Measurements from ENCODE around the gene DDA1.

DDA1 gene

DNA sequence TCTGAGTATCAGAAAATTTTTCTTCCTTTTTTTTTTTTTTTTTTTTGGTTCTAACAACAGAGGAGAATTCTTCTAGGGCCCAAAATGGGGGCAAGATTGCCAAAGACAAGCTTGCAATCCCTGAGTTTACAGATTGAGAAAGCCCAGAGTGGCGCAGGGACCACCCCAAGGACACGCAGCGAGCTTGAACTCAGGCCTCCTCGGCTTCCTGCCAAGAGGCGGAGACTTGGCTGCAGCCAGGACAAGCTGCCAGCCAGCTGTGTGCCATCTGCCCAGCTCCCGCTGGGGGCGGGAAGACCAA, 4.2 kb upstream of the DDA1 start:
- Histone ChIP-seq H3K4me2 (ENCODE audit: low read length) (peak overlapping the region; percentile 97), H3K27me3 (ENCODE audit: control insufficient read depth, insufficient read depth, low read length) (no peaks in the 10 kb centered on the region), H3K9me3 (replicated peaks; ENCODE audit: low read length) (no peaks in the 10 kb centered on the region), H3K9ac (ENCODE audit: low read depth, low read length) (no peak overlapping the region), H3K4me3 (ENCODE audit: low read length) (peak overlapping the region; percentile 83), H3K4me1 (ENCODE audit: control insufficient read depth, insufficient read depth, low read length) (peaks cover 36% of the 10 kb centered on the region), H3K36me3 (ENCODE audit: insufficient read depth, low read length) (no peaks in the 10 kb centered on the region)

DNA sequence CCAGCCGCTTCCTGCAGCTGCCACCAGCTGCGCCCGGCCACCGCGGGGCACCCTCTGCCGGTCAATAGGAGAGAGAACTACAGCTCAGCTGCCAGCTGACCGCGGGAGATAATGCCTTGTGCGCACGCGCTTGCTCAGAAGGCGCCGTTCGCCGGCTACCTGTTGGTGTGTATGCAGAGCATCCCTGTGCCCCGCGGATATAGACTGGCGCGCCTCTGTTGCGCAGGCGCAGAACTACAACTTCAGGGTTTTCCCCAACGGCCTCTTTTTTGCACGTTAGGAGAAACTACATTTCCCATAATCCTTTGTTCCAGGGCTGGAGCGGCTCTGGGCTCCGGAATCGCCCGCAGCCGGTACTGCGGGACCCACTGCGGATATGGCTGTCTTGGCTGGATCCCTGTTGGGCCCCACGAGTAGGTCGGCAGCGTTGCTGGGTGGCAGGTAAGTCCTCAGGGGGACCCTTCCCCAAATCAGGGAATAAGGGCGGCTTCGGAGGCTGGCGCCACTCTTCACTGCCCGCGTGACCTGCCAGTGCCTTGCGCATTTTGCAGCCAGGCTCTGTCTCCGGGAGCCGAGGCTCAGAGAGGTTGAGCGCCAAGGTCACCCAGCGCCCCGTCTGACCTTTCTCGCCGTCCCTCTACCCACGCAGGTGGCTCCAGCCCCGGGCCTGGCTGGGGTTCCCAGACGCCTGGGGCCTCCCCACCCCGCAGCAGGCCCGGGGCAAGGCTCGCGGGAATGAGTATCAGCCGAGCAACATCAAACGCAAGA, 3.7 kb upstream of the DDA1 start, which contains the start of gene MRPL34:
Gene MRPL34, plus strand, starts transcription at position 356 of the 768 bp plus-strand sequence. Its CDS starts 21 bp downstream, at position 377.
- no peaks in the 10 kb centered on the region for H3K9me3 ChIP-seq (replicated peaks; ENCODE audit: low read length)
- H3K27me3 ChIP-seq (ENCODE audit: control insufficient read depth, insufficient read depth, low read length), result no peaks in the 10 kb centered on the region
- peak within 1 kb of the TSS; percentile 83 for H3K4me3 ChIP-seq (ENCODE audit: low read length)
- H3K9ac ChIP-seq (ENCODE audit: low read depth, low read length), result peak within 1 kb of the TSS; percentile 81
- H3K4me2 ChIP-seq (ENCODE audit: low read length), result peak within 1 kb of the TSS; percentile 97
- H3K36me3 ChIP-seq (ENCODE audit: insufficient read depth, low read length), result no peaks in the 10 kb centered on the region
- H3K4me1 ChIP-seq (ENCODE audit: control insufficient read depth, insufficient read depth, low read length), result peaks cover 42% of the 10 kb centered on the region

DNA sequence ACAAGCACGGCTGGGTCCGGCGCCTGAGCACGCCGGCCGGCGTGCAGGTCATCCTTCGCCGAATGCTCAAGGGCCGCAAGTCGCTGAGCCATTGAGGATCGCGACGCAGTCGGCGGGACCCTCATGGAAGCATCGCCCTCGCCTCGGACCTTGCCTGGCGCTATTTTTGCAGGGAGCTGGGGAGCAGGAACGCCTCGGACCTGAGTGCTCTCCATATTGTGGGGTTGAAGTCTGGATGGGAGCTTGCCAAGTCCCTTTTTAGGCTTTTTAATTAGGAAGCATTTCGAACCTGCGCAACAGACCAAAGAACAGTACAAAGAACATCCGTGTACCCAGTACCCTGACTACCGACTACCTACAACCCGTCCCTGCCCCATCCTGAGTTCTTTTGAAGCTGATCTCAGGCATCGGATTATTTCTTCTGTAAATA, 3.1 kb upstream of the DDA1 start:
- H3K4me1 ChIP-seq (ENCODE audit: control insufficient read depth, insufficient read depth, low read length), result peaks cover 44% of the 10 kb centered on the region
- H3K27me3 ChIP-seq (ENCODE audit: control insufficient read depth, insufficient read depth, low read length), result no peaks in the 10 kb centered on the region
- peak overlapping the region; percentile 97 for H3K4me2 ChIP-seq (ENCODE audit: low read length)
- H3K4me3 ChIP-seq (ENCODE audit: low read length), result peak overlapping the region; percentile 83
- no peaks in the 10 kb centered on the region for H3K36me3 ChIP-seq (ENCODE audit: insufficient read depth, low read length)
- H3K9me3 ChIP-seq (replicated peaks; ENCODE audit: low read length), result no peaks in the 10 kb centered on the region
- H3K9ac ChIP-seq (ENCODE audit: low read depth, low read length), result peak overlapping the region; percentile 81

GRCh38 chr19:17307876-17308377, 1.4 kb upstream of the DDA1 start:
- Histone ChIP-seq H3K27me3 (ENCODE audit: control insufficient read depth, insufficient read depth, low read length) (no peaks in the 10 kb centered on the region), H3K4me1 (ENCODE audit: control insufficient read depth, insufficient read depth, low read length) (peaks cover 47% of the 10 kb centered on the region), H3K9ac (ENCODE audit: low read depth, low read length) (no peak overlapping the region), H3K36me3 (ENCODE audit: insufficient read depth, low read length) (peaks cover 14% of the 10 kb centered on the region), H3K9me3 (replicated peaks; ENCODE audit: low read length) (no peaks in the 10 kb centered on the region), H3K4me3 (ENCODE audit: low read length) (no peak overlapping the region), H3K4me2 (ENCODE audit: low read length) (no peak overlapping the region)

GRCh38 chr19:17309965-17310461, 650 bp downstream of the DDA1 start:
- peak overlapping the region; percentile 98 for H3K9ac ChIP-seq (ENCODE audit: low read depth, low read length)
- H3K27me3 ChIP-seq (ENCODE audit: control insufficient read depth, insufficient read depth, low read length), result no peaks in the 10 kb centered on the region
- peaks cover 29% of the 10 kb centered on the region for H3K4me1 ChIP-seq (ENCODE audit: control insufficient read depth, insufficient read depth, low read length)
- H3K4me3 ChIP-seq (ENCODE audit: low read length), result peak overlapping the region; percentile 95
- no peaks in the 10 kb centered on the region for H3K9me3 ChIP-seq (replicated peaks; ENCODE audit: low read length)
- H3K36me3 ChIP-seq (ENCODE audit: insufficient read depth, low read length), result peaks cover 30% of the 10 kb centered on the region
- peak overlapping the region; percentile 94 for H3K4me2 ChIP-seq (ENCODE audit: low read length)

DNA sequence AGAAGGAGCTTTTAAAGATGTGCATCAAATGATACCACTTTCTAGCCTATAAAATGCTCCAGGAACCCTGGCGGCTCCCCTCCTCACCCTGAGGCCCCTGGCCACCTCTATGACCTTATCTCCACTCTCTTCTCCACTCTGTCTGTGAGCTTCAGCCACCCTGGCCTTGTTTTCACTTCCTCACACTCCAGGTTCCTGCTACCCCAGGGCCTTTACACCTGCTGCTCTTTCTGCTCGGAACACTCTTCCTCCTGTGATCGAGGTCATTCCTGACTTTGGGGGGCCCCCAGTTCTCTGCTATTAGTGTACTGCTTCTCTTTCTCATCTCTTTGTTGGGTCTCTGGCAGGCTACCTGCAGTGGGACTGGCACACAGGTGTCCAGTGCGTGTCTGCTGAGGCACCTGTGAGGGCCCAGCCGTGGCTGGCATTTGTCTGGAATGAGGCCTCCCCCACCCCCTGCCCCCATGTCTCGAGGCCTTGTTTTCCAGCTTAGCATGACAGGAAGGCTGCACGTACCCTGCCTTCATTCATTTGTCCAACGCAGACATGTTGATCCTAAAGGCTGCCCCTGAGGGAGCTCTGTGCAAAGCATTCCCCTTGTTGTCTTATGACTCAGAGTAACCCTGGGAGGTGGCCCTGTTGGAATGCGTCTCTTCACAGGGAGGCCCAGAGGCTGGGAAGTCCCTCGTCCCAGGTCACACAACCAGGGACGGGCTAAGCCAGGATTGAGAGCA, 2.3 kb downstream of the DDA1 start:
- H3K4me3 ChIP-seq (ENCODE audit: low read length), result peak overlapping the region; percentile 29
- peaks cover 39% of the 10 kb centered on the region for H3K36me3 ChIP-seq (ENCODE audit: insufficient read depth, low read length)
- H3K4me1 ChIP-seq (ENCODE audit: control insufficient read depth, insufficient read depth, low read length), result peaks cover 22% of the 10 kb centered on the region
- H3K27me3 ChIP-seq (ENCODE audit: control insufficient read depth, insufficient read depth, low read length), result no peaks in the 10 kb centered on the region
- H3K9me3 ChIP-seq (replicated peaks; ENCODE audit: low read length), result no peaks in the 10 kb centered on the region
- H3K4me2 ChIP-seq (ENCODE audit: low read length), result peak overlapping the region; percentile 58
- H3K9ac ChIP-seq (ENCODE audit: low read depth, low read length), result no peak overlapping the region

DNA sequence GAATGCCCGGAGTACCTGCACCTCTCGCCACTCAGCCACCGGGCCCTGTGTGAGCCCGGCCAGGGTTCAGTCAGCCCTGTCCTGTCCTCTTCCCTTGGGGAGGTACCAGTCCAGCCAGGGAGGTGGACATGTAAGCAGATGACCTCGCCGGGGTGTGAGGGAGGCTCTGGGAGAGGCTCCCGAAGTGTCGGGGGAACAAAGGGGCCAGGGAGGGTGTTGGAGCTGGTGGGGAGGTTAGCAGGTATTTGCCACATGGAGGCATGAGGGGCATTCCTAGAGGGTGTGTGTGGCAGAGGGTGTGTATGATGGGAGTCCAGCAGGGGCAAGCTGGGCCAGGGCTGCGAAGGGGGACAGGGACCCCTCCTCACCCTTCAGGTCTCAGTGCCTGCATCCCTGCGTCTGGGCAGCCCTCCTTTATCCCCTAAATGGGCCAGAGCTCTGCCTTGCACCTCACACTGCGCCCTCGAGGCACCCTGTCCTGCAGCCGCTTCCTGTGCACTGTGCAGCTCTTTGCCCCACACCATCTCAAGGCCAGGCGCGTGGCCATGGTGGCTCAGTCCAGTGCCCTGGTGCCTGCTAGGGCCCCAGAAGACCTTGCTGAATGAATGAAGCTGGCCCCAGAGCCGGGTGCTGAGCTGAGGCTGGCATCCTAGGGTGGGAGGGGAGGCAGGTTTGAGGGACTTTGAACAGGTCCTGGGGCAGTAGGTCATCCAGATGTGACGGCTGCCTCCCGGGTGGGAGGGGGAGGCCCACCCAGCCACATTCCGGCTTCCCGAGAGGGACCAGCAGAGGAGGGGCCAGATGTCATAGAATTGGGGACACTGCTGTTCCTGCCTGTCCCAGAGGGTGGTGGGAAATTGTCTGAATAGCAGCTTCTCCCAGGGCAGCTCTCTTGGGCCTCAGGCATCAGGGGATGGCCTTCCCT, 3.1 kb downstream of the DDA1 start:
- peaks cover 39% of the 10 kb centered on the region for H3K36me3 ChIP-seq (ENCODE audit: insufficient read depth, low read length)
- no peaks in the 10 kb centered on the region for H3K9me3 ChIP-seq (replicated peaks; ENCODE audit: low read length)
- peaks cover 19% of the 10 kb centered on the region for H3K4me1 ChIP-seq (ENCODE audit: control insufficient read depth, insufficient read depth, low read length)
- H3K27me3 ChIP-seq (ENCODE audit: control insufficient read depth, insufficient read depth, low read length), result no peaks in the 10 kb centered on the region
- H3K4me3 ChIP-seq (ENCODE audit: low read length), result peak overlapping the region; percentile 29
- peak overlapping the region; percentile 58 for H3K4me2 ChIP-seq (ENCODE audit: low read length)
- H3K9ac ChIP-seq (ENCODE audit: low read depth, low read length), result no peak overlapping the region

GRCh38 chr19:17314007-17314593, 4.7 kb downstream of the DDA1 start:
- H3K9me3 ChIP-seq (replicated peaks; ENCODE audit: low read length), result no peaks in the 10 kb centered on the region
- peaks cover 42% of the 10 kb centered on the region for H3K36me3 ChIP-seq (ENCODE audit: insufficient read depth, low read length)
- peaks cover 19% of the 10 kb centered on the region for H3K4me1 ChIP-seq (ENCODE audit: control insufficient read depth, insufficient read depth, low read length)
- H3K4me3 ChIP-seq (ENCODE audit: low read length), result no peak overlapping the region
- H3K4me2 ChIP-seq (ENCODE audit: low read length), result no peak overlapping the region
- H3K9ac ChIP-seq (ENCODE audit: low read depth, low read length), result no peak overlapping the region
- no peaks in the 10 kb centered on the region for H3K27me3 ChIP-seq (ENCODE audit: control insufficient read depth, insufficient read depth, low read length)

- Histone ChIP-seq H3K4me3 (ENCODE audit: low read length) (no peak overlapping the region), H3K9me3 (replicated peaks; ENCODE audit: low read length) (no peaks in the 10 kb centered on the region), H3K36me3 (ENCODE audit: insufficient read depth, low read length) (peaks cover 52% of the 10 kb centered on the region)
These were observed 9.6 kb downstream of the DDA1 start for GRCh38 chr19:17318966-17319365.

GRCh38 chr19:17319473-17320238, 10.3 kb downstream of the DDA1 start:
- no peaks in the 10 kb centered on the region for H3K4me1 ChIP-seq (ENCODE audit: control insufficient read depth, insufficient read depth, low read length)
- no peak overlapping the region for H3K4me3 ChIP-seq (ENCODE audit: low read length)
- peaks cover 45% of the 10 kb centered on the region for H3K36me3 ChIP-seq (ENCODE audit: insufficient read depth, low read length)
- no peaks in the 10 kb centered on the region for H3K9me3 ChIP-seq (replicated peaks; ENCODE audit: low read length)
- H3K27me3 ChIP-seq (ENCODE audit: control insufficient read depth, insufficient read depth, low read length), result no peaks in the 10 kb centered on the region
- H3K4me2 ChIP-seq (ENCODE audit: low read length), result no peak overlapping the region
- no peak overlapping the region for H3K9ac ChIP-seq (ENCODE audit: low read depth, low read length)

More at GRCh38 chr19:17318966-17319365, 9.6 kb downstream of the DDA1 start:
- H3K4me1 ChIP-seq (ENCODE audit: control insufficient read depth, insufficient read depth, low read length), result no peaks in the 10 kb centered on the region
- H3K9ac ChIP-seq (ENCODE audit: low read depth, low read length), result no peak overlapping the region
- H3K4me2 ChIP-seq (ENCODE audit: low read length), result no peak overlapping the region
- H3K27me3 ChIP-seq (ENCODE audit: control insufficient read depth, insufficient read depth, low read length), result no peaks in the 10 kb centered on the region

All from skeletal muscle satellite cell (primary cell).